Measurements from ENCODE around the gene BRAT1.

Gene BRAT1

DNA sequence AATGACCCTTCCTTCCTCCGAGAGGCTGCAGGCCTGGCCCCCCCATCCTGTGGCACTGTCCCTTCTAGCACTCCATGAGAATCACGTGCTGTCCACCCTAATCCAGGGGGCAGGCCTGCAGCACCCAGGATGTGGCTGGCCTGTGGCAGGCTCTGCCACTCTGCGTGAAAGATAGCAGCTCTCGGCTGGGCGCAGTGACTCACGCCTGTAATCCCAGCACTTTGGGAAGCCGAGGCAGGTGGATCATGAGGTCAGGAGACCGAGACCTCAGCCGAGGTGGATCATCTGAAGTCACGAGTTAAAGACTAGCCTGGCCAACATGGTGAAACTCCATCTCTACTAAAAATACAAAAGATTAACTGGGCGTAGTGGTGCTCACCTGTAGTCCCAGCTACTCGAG lies 54.6 kb downstream of the BRAT1 start:
- DNase-seq (ENCODE audit: extremely low read depth in 1 of 2, low read depth in 1 of 2) = no peak

DNA sequence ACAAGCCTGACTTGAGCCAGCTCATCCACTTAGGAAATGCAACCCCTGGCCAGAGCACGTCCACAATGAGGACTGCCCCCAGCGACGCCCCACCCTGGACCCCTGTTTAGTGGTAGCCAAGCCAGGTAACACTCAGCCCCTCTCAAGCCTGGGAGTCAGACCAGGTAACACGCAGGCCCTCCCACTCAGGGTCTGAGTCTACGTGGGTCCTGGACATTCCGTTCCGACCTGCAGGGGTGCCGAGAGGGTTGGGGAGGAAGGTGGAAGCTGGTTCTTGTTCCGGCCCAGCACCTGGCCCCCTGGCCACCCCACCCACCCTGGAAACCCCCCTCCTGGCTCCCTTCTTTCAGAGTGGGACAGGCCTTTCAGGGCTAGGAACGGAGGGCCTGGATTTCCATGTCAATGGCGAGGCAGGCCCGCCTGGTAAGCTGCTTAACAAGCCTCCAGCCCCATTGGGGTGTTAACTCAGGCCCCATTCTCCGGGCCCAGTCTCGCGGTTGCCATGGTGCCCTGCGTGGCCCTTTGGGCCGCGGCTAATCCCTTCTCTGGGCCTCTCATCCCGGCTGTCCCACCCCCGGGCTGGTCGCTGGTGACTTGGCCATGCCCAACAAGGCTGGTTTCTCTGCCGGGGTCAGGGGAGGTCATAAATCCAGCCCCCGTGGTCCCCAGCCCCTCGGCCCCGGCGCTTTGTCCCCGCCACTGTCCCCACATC lies 55.4 kb downstream of the BRAT1 start:
- DNase-seq (ENCODE audit: extremely low read depth in 1 of 2, low read depth in 1 of 2) = no peak

DNA sequence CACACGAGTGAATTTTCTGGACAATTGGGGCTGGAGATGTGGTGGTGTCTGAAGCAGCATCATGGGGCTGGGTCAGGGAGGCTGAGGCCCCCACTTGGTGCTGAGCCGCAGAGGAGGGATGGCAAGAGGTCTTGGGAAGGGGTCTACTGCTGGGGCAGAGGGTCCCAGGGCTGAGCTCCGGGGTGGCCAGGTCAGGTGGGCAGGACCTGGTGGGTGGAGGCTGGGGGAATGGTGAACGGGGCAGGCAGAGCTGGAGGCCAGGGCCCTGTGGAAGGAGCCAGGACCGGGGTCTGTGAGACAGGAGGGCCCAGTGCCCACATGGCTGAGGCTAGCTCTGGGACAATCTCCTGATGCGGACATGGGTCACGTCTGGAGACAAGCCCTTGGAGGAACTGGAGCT lies 56.1 kb downstream of the BRAT1 start:
- DNase-seq (ENCODE audit: extremely low read depth in 1 of 2, low read depth in 1 of 2) = no peak

DNA sequence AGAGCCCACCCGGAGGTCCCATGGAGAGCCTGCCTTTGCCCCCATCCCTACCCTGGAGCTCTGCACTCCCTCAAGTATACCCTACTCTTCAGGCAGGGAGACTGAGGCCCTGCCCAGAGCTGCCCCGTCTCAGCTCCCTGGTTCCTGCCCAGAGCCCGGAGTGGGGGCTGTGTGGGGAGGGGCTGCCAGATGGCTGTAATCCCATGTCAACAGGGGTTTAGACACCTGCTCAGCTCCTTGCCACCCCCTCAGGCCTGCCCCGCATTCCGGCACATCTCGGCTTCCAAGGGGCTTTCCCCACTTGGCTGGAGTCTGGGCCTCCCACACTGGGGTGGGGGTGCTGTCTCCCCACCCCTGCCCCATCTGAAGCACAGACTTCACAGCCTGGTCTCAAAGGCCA lies 56.6 kb downstream of the BRAT1 start:
- DNase-seq (ENCODE audit: extremely low read depth in 1 of 2, low read depth in 1 of 2) = no peak

DNA sequence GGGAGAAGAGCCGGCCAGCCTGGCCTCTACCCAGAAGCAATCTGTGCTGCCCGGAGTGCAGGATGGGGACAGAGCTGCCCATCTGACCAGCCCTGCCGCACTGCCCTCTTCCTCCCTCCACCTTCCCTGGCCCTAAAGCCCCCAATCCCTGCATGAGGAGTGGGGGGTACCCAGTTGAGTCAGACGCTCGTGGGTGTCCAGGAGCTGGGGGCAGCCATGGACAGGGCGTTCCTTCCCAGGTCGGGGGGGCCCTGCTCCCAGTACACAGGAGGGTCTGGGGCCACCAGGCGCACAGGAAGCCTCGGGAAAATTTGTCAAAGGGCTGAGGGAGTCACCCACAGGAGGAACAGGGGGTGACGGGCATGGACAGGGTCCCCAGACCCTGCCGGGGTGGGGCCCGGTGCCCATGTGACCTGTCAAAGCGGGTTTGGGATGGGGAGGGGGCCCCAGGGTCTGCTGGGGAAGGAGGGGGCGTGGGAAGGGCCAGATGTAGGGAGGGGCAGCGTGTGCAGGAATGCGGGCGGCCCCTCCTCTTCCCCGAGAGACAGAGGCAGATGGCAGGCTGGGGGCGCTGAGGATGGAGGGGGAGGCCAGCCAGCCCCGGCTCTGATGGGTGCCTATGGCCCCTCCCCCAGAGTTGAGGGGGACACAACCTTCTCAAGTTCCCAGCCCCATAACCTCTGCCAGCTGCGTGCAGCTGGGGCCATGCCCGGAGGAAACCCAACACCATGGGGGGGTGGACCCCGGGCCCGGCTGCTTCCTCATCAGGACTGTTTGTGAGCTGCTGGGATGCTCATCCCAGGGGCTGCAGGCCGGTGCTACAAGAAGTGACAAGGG lies 57.6 kb downstream of the BRAT1 start:
- DNase-seq (ENCODE audit: extremely low read depth in 1 of 2, low read depth in 1 of 2) = no peak

DNA sequence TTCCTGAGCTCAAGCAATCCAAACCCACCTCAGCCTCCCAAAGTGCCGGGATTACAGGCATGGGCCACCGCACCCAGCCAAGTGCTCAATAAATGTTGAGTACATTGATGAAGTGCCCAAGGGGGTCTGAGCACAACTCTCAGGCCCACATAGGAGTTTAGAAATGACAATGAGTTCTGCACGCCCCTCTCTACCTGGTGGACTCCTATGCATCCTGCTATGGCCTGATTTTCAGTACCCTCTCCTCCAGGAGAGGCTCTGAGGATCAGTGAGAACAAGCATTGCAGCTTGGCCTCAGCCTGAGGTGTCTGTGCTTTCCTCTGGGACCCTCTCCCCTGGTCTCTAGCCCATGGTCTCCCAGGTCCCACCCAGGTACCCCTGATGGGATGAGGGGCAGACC lies 58.3 kb downstream of the BRAT1 start:
- DNase-seq (ENCODE audit: extremely low read depth in 1 of 2, low read depth in 1 of 2) = no peak

DNA sequence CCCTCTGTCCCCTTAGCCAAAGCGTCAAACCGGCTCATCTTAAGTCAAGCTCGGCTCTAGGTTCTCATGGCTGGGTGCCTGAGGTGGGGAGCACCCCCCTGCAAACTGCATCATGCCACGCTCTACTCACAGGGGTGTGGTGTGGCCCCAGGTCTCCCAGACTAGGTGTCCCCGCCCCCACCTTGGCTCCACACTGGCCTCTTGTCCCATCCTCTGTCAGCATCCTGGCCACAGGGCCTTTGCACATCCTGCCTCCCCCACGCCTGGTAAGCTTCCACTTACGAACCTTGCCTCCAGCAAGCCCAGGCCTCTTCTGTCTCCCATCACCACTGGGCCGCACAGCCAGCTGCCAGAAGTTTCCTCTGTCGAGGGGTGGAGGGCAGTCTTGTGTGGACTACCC lies 58.9 kb downstream of the BRAT1 start:
- DNase-seq (ENCODE audit: extremely low read depth in 1 of 2, low read depth in 1 of 2) = no peak

DNA sequence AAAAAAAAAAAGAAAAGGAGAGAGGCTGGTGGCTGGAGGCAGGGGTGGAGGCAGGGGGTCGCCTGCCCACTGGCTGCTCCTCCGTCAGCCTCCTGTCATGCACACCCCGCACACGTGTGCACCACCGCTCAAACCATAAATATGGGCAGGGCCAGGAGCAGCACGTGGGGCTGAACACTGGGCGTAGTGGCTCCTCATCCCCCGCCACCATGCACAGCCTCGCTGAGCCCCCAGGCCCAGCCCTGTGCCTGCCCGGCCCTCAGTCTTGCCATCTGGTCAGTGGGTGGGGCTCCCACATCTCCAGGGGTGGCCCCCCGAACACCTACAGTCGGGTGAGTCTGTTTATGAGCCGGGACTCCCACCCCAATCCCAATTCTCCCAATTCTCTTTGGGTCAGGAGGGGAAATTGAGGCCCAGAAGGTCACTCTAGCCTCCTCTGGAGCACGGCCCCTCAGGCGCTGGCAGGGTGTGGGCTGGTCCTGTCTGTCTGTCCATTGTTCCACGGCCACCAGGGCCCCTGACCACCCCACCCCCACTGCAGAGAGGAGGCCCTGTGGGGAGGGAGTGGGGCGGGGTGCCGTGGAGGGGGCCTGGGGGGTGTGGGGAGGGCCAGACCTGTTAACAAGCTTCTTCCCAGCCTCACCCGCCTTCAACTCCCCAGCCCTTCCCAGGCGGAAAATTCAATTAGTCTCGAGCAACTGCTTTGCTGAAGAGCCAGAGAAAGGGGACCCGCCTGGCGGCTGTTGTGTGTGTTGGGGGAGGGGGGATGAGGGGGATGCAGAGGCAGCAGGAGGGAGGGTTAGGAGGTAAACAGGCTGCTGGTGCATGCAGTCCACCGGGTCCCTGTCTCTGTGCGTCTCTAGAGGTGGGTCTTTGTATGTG lies 59.7 kb downstream of the BRAT1 start:
- no peak for DNase-seq (ENCODE audit: extremely low read depth in 1 of 2, low read depth in 1 of 2)

DNA sequence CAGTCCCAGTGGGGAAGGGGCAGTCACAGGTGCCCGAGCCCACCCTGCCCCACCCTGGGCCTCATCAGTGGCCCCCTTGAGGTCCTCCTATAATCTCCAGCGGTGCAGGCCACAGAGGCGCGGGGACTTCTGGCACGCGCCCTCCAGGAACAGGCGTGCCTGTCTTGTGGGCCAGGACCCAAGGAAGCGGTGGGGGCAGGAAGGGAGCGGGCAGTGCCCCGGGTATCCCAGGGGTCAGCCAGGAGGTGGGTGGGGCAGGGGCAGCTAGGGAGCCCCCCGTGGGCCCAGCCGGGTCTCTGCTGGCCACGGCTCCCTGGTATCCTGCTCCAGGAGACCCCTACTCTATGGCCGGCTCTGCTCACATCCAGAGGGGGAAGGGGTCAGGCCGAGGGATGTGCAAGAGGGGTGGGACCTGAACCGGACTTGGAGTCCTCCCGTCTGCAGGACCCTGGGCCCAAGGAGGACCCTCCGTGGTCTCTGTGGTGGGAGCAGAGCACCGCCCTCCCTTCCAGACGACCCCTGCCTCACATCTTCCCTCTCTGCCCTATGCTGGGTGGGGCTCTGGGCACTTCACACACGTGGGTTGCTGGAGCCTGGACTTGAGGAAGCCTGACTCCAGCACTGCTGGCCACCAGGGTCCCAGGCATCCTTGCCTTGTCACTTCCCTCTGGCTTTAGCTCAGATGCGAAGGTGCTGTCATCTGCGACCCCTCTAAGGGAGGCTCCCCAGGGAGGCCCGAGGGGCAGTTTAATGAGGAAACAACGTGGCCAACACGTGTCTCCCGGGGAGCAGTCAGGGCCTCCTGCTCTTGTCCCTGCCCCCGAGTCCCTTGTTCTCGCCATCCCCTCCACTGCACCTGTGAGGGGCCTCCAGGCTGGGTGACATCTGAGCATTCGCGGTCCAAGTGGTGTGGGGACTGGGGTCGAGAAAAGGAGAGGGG lies 60.9 kb downstream of the BRAT1 start:
- no peak for DNase-seq (ENCODE audit: extremely low read depth in 1 of 2, low read depth in 1 of 2)

DNA sequence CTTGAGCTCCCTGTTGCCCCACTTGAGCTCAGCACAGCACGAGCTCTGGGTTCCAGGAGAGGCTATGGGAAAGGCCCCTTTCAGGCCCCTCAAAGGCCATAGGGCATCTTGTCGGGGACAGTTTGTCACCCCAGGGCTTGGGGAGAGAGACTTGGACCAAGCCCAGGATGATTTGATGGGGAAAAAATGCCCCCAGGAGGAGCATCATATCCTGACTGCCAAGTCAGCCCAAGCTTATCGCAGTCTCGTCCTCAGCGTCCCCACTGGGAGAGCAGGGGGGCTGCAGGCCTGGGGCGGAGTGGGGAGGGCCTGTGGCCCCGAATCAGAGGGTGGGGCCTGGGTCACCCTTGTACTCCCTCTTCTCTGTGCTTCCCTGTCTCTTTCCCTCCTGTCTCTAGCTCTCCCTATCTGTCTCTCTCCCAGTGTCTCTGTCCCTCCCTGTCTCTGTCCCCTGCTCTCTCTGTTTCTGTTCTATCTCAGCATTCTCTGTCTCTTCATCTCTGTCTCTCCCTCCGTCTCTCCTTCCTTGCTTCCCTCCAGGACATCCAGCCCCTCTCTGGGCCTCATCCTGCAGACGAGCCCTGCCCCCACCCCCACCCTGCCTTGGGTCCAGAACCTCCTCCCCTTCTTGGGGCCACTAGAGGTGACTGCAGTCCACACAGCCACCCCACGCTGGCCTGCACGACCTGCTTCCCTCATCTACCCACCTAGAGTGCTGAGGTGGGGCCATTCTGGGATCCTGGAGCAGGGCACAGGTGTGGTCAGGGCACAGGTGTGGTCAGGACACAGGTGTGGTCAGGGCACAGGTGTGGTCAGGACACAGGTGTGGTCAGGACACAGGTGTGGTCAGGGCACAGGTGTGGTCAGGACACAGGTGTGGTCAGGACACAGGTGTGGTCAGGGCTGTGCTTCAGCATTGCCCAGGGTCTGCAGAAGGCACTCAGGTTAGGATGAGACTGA lies 61.8 kb downstream of the BRAT1 start:
- no peak for DNase-seq (ENCODE audit: extremely low read depth in 1 of 2, low read depth in 1 of 2)

DNA sequence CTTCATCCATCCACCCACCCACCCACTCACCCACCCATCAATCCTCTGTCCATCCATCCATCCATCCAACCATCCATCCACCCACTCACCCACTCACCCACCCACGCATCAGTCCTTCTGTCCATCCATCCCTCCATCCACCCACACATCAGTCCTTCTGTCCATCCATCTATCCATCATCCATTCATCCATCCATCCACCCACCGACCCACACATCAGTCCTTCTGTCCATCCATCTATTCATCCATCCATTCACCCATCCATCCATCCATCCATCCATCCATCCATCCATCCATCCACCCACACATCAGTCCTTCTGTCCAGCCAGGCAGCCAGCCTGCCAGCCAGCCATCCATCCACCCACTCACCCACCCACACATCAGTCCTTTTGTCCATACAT lies 63.3 kb downstream of the BRAT1 start:
- DNase-seq (ENCODE audit: extremely low read depth in 1 of 2, low read depth in 1 of 2) = no peak

DNA sequence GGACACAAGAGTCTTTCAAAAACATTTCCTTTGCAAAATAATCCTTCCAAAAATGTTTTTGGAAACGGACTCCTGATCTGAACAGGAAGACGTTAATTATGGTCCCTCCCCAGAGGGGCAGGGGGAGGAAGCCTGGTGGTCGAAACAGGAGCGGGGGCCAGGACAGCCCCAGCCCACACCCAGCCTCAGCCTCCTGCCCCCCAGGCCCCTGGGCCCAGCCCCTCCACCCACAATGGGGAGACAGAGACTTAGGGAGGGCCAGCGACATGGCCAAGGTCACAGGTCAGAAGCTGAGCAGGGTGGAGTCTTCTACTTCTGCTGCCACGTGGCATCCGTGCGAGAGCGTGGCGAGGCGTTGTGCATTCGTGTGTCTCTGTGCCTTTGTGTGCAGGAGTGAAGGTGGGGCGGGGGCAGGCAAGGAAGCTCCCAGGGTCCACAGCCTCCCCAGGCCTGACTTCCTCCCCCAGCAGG lies 65.1 kb downstream of the BRAT1 start:
- DNase-seq (ENCODE audit: extremely low read depth in 1 of 2, low read depth in 1 of 2) = no peak

DNA sequence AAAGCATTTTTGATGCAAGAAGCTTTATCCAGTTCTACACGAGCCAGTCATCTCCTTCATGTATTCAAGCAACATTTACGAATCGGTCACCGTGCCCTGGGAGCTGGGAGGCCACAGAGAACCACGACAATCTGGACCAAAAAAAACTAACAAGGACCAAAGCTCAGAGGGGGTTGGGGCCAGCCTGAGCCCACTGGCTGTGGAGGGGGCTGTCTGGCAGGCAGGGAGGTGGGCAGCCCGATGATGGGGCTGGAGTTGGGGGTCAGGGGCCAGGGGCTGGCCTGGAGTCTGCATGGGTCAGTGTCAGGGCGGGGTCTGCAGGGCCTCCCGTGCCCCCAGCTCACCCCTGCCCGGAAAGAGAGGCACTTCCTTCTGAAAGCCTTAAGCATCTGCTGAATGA lies 66.6 kb downstream of the BRAT1 start:
- DNase-seq (ENCODE audit: extremely low read depth in 1 of 2, low read depth in 1 of 2) = no peak

DNA sequence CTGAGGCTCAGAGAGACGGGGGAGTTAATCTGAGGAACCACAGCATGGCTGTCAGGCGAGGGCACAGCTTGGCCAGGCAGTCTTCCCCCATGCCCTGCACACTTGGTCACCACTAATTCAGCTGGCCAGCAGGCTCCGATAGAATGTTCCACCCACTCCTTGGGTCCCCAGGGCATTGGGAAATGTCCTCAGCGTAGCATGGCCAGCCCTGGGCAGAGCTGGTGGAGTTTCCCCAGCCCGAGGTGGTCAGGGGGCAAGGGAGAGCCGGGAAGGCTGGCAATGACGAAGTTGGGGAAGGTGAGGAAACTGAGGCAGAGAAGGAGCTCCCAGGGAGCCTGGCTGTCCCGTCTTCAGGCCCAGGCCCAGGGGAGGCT lies 67.1 kb downstream of the BRAT1 start:
- no peak for DNase-seq (ENCODE audit: extremely low read depth in 1 of 2, low read depth in 1 of 2)
